NT2/D1 (cell line): ENCODE measurements around the gene ABCF1.

Experiments used
- SUZ12 ChIP-seq: IDR thresholded peaks from 2 replicates; pipeline ENCODE4 v1.6.1; 2011; ENCODE audit not compliant: insufficient read length, insufficient read depth; ENCODE audit errors: extremely low read depth
- YY1 ChIP-seq: IDR thresholded peaks from 2 replicates; pipeline ENCODE4 v1.6.1; 2011; ENCODE audit not compliant: insufficient read length, insufficient read depth
- ZNF274 ChIP-seq: IDR thresholded peaks from 2 replicates; pipeline ENCODE4 v1.6.1; 2011; ENCODE audit warnings: mild to moderate bottlenecking, low read depth, low read length

- TF ChIP-seq YY1 (no peak), ZNF274 (no peak), SUZ12 (no peak)
Observed at GRCh38 chr6:30572148-30572547, 906 bp downstream of the ABCF1 start.
